GM23248 (cell line): ENCODE measurements around the gene TXNIP. TPM values are rescaled to one million over a fixed set of nuclear protein-coding genes. Genes with fewer than 3 reads are reported as not detected.
A peak's percentile ranks its signal among the peaks of the same experiment; 100 is the strongest.

Experiments
- DNase-seq: peaks from one replicate; pipeline ENCODE4 v3.0.0-alpha.2; 2015
- H2AFZ ChIP-seq: fragments of 200-600 bp; sonication (generic); 2 replicates; pipeline ENCODE4 v1.6.1; 2016; ENCODE audit warnings: antibody characterized with exemption
- H3F3A ChIP-seq: fragments of 200-600 bp; sonication (generic); 2 replicates; pipeline ENCODE4 v1.6.1; 2016; ENCODE audit warnings: mild to moderate bottlenecking, antibody characterized with exemption, mixed run types; ENCODE audit not compliant: insufficient read depth
- H3K27ac ChIP-seq: fragments of 200-600 bp; sonication (generic); 2 replicates; pipeline ENCODE4 v1.5.1; 2016; ENCODE audit warnings: mild to moderate bottlenecking
- H3K27me3 ChIP-seq: fragments of 200-600 bp; sonication (generic); replicated peaks from 2 replicates; pipeline ENCODE4 v1.6.1; 2016; ENCODE audit warnings: mild to moderate bottlenecking; ENCODE audit not compliant: insufficient read depth
- H3K36me3 ChIP-seq: fragments of 200-600 bp; sonication (generic); 2 replicates; pipeline ENCODE4 v1.6.1; 2016; ENCODE audit warnings: low read depth, mild to moderate bottlenecking
- H3K4me1 ChIP-seq: fragments of 200-600 bp; sonication (generic); 2 replicates; pipeline ENCODE4 v1.6.1; 2016; ENCODE audit warnings: mild to moderate bottlenecking; ENCODE audit not compliant: insufficient read depth
- H3K4me2 ChIP-seq: fragments of 200-600 bp; sonication (generic); one replicate; pipeline ENCODE4 v1.6.1; 2016; ENCODE audit warnings: mild to moderate bottlenecking; ENCODE audit not compliant: unreplicated experiment
- H3K4me3 ChIP-seq: fragments of 200-600 bp; sonication (generic); 2 replicates; pipeline ENCODE4 v1.5.1; 2016; ENCODE audit warnings: mild to moderate bottlenecking
- H3K79me2 ChIP-seq: fragments of 200-600 bp; sonication (generic); 2 replicates; pipeline ENCODE4 v1.6.1; 2016; ENCODE audit warnings: mild to moderate bottlenecking; ENCODE audit not compliant: insufficient read depth
- H3K9ac ChIP-seq: fragments of 200-600 bp; sonication (generic); 2 replicates; pipeline ENCODE4 v1.6.1; 2016; ENCODE audit warnings: mild to moderate bottlenecking
- H3K9me2 ChIP-seq: fragments of 200-600 bp; sonication (generic); 2 replicates; pipeline ENCODE4 v1.6.1; 2016; ENCODE audit warnings: mixed run types, mild to moderate bottlenecking, moderate library complexity; ENCODE audit not compliant: insufficient read depth
- H3K9me3 ChIP-seq: fragments of 200-600 bp; sonication (generic); one replicate; pipeline ENCODE4 v1.6.1; 2017; ENCODE audit warnings: low read depth
- H4K20me1 ChIP-seq: fragments of 200-600 bp; sonication (generic); 2 replicates; pipeline ENCODE4 v1.6.0; 2016; ENCODE audit not compliant: insufficient read depth
- EZH2 ChIP-seq: fragments of 200-600 bp; sonication (generic); IDR thresholded peaks from 2 replicates; pipeline ENCODE4 v1.6.1; 2018; ENCODE audit warnings: antibody characterized with exemption, mild to moderate bottlenecking; ENCODE audit not compliant: insufficient read depth, poor library complexity, severe bottlenecking
- EZH2phosphoT487 ChIP-seq: fragments of 200-600 bp; sonication (generic); IDR thresholded peaks from 2 replicates; pipeline ENCODE4 v1.6.1; 2018; ENCODE audit warnings: antibody characterized with exemption, moderate library complexity, mild to moderate bottlenecking, low read depth; ENCODE audit not compliant: insufficient read depth
- WGBS, 2 experiments: methylation state at CpG; one replicate each; pipeline ENCODE4 v1.1.6; 2015 to 2017; ENCODE audit warnings: low lambda C conversion rate in 2 of 2, low coverage in 1 of 2; ENCODE audit errors: missing lambda C conversion rate in 2 of 2; 5-methylcytosine and 5-hydroxymethylcytosine counted together
- in situ Hi-C: fragments of 300-500 bp; cut with MboI; formaldehyde crosslinking; loops from 2 replicates; pipeline ENCODE4 v1.15.0; 2020
- polyA plus RNA-seq: library from polyadenylated mRNA; unstranded; fragments of >200 nt; fragmentation: Nextera tagmentation; extraction: Ambion mirVana; gene quantifications from 2 replicates; pipeline ENCODE4 v1.2.1, GENCODE V29; 2016
- total RNA-seq: library from RNA; depleted of rRNA; stranded (reverse); fragments of >200 nt; shearing (Covaris generic); gene quantifications from 2 replicates; pipeline ENCODE4 v1.2.3, GENCODE V29; 2014

The TXNIP gene
- total and polyA plus RNA-seq, 2 experiments from 2014 or later = 169 to 263 TPM

DNA sequence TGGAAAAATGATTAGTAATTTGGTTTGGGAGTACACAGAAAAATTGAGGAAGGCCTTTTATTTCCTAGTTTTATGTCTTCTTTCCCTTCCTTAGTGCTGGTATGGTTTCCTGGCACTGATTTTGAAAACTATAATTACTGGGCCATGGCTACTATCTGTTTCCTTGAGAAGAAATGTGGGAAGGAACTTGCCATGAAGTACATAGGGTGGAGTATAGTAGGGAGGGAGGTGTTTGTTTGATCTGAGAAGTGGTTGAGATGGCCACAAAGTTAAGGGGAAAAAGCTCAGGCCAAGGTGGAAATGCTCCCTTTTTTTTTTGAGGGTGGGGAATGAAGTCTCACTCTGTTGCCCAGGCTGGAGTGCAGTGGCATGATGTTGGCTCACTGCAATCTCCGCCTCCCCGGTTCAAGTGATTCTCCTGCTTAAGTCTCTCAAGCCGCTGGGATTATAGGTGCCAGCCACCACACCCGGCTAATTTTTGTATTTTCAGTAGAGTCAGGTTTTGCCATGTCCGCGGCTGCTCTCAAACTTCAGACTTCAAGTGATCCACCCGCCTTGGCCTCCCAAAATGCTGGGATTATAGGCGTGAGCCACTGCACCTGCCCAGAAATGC lies 13.9 kb upstream of the TXNIP start:
- Histone ChIP-seq H3F3A (peaks cover 14% of the 10 kb centered on the region), H3K9me3 (no peaks in the 10 kb centered on the region), H3K36me3 (no peaks in the 10 kb centered on the region), H3K27me3 (no peaks in the 10 kb centered on the region), H3K27ac (no peak overlapping the region), H3K79me2 (no peaks in the 10 kb centered on the region), H3K4me2 (no peak overlapping the region), H3K4me3 (no peak overlapping the region), H4K20me1 (no peaks in the 10 kb centered on the region), H3K9me2 (no peaks in the 10 kb centered on the region), H3K4me1 (peaks cover 10% of the 10 kb centered on the region; the same call in 1 of the 2 replicates), H3K9ac (no peak overlapping the region), H2AFZ (peak overlapping the region; percentile 10; the same call in 1 of the 2 replicates)
- in situ Hi-C loops = no loop called here
- TF ChIP-seq EZH2phosphoT487 = no peak
- TF ChIP-seq EZH2 = no peak
- no peak for DNase-seq
- 91 to 93% methylated on average over 7 to 8 of the region's 8 CpGs for WGBS, 2 experiments

- H3K4me2 ChIP-seq = no peak overlapping the region
- in situ Hi-C loops = no loop called here
- no peaks in the 10 kb centered on the region for H4K20me1 ChIP-seq
- WGBS, 2 experiments = 70 to 81% methylated on average over 8 of the region's 8 CpGs
- H3K27ac ChIP-seq = no peak overlapping the region
- H3K27me3 ChIP-seq = no peaks in the 10 kb centered on the region
- DNase-seq = no peak
- no peaks in the 10 kb centered on the region for H3K9me2 ChIP-seq
- no peaks in the 10 kb centered on the region for H3K79me2 ChIP-seq
- H3F3A ChIP-seq = peaks cover 6% of the 10 kb centered on the region; the same call in 1 of the 2 replicates
- H3K4me3 ChIP-seq = no peak overlapping the region
- no peaks in the 10 kb centered on the region for H3K9me3 ChIP-seq
- no peak overlapping the region for H3K9ac ChIP-seq
- H3K4me1 ChIP-seq = 0 out of 2 replicates have a peak, but pooled peaks cover 3% of the 10 kb centered on the region
- no peak for TF ChIP-seq EZH2phosphoT487
- no peak for TF ChIP-seq EZH2
- H3K36me3 ChIP-seq = no peaks in the 10 kb centered on the region
- peak overlapping the region; percentile 84 for H2AFZ ChIP-seq
These were observed 11.2 kb upstream of the TXNIP start for GRCh38 chr1:146007489-146008133.

DNA sequence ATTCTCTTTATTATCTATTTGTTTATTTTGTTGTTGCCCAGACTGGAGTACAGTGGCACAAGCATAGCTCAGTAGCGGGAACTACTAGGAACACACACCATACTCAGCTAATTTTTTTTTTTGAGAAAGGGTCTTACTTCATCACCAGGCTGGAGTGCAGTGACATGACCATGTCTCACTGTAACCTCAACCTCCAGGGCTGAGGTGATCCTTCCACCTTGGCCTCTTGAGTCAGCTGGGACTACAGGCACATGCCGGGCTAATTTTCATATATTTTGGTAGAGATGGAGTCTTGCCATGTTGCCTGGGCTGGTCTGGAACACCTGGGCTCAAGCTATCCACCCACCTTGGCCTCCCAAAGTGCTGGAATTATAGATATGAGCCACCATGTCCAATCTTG lies 5.3 kb upstream of the TXNIP start:
- WGBS, 2 experiments = 93 to 100% methylated on average over 2 of the region's 2 CpGs
- Histone ChIP-seq H3K9ac (no peak overlapping the region), H3K9me2 (no peaks in the 10 kb centered on the region), H4K20me1 (no peaks in the 10 kb centered on the region), H3K4me3 (no peak overlapping the region), H3K4me1 (peaks cover 5% of the 10 kb centered on the region; the same call in 1 of the 2 replicates), H3K36me3 (no peaks in the 10 kb centered on the region), H3K4me2 (no peak overlapping the region), H3K79me2 (no peaks in the 10 kb centered on the region), H3K27me3 (no peaks in the 10 kb centered on the region), H2AFZ (no peak overlapping the region), H3F3A (no peaks in the 10 kb centered on the region), H3K27ac (no peak overlapping the region), H3K9me3 (no peaks in the 10 kb centered on the region)
- in situ Hi-C loops = no loop called here
- no peak for DNase-seq
- TF ChIP-seq EZH2phosphoT487 (no peak), EZH2 (no peak)

GRCh38 chr1:145999321-146000024 lies 3.1 kb upstream of the TXNIP start:
- H3K79me2 ChIP-seq = peaks cover 19% of the 10 kb centered on the region
- in situ Hi-C loops = no loop called here
- H3K36me3 ChIP-seq = peaks cover 7% of the 10 kb centered on the region
- no peaks in the 10 kb centered on the region for H3K9me3 ChIP-seq
- peaks cover 8% of the 10 kb centered on the region; the same call in 1 of the 2 replicates for H3K4me1 ChIP-seq
- H4K20me1 ChIP-seq = peaks cover 4% of the 10 kb centered on the region; the same call in 1 of the 2 replicates
- no peaks in the 10 kb centered on the region for H3K9me2 ChIP-seq
- no peak for TF ChIP-seq EZH2phosphoT487
- TF ChIP-seq EZH2 = no peak
- H3K27ac ChIP-seq = no peak overlapping the region
- peaks cover 18% of the 10 kb centered on the region for H3F3A ChIP-seq
- no peak overlapping the region for H3K4me3 ChIP-seq
- no peaks in the 10 kb centered on the region for H3K27me3 ChIP-seq
- no peak overlapping the region for H3K9ac ChIP-seq
- no peak overlapping the region for H3K4me2 ChIP-seq
- WGBS, 2 experiments = 37 to 39% methylated on average over 5 of the region's 5 CpGs
- H2AFZ ChIP-seq = peak overlapping the region; percentile 46
- no peak for DNase-seq
